ENCODE data around the gene NKIRAS1.

- TF ChIP-seq, protein P1, sequence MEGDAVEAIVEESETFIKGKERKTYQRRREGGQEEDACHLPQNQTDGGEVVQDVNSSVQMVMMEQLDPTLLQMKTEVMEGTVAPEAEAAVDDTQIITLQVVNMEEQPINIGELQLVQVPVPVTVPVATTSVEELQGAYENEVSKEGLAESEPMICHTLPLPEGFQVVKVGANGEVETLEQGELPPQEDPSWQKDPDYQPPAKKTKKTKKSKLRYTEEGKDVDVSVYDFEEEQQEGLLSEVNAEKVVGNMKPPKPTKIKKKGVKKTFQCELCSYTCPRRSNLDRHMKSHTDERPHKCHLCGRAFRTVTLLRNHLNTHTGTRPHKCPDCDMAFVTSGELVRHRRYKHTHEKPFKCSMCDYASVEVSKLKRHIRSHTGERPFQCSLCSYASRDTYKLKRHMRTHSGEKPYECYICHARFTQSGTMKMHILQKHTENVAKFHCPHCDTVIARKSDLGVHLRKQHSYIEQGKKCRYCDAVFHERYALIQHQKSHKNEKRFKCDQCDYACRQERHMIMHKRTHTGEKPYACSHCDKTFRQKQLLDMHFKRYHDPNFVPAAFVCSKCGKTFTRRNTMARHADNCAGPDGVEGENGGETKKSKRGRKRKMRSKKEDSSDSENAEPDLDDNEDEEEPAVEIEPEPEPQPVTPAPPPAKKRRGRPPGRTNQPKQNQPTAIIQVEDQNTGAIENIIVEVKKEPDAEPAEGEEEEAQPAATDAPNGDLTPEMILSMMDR (IDR thresholded peaks at IDR 0.05), result no peak
- no peak for TF ChIP-seq EZH2 (IDR thresholded peaks at IDR 0.05)
Observed at GRCh38 chr3:23937296-23937695, 20.5 kb upstream of the NKIRAS1 start.

Measured in neural progenitor cell (in vitro differentiated cells).